BJ (cell line): ENCODE results near the gene CARD10. TPM values are rescaled to one million over a fixed set of nuclear protein-coding genes. Genes with fewer than 3 reads are reported as not detected.

Experiments used
- CTCF ChIA-PET: fragments of 350-600 bp; formaldehyde crosslinking; extraction: SDS; loops from one replicate; lab custom pipeline; 2021; ENCODE audit warnings: antibody characterized with exemption, inconsistent platforms; lab: Yijun Ruan, JAX
- POLR2A ChIA-PET: fragments of 300-600 bp; sonication (Branson Sonifier 250); formaldehyde crosslinking; extraction: SDS; loops from one replicate; lab custom pipeline; 2021; ENCODE audit warnings: antibody characterized with exemption; lab: Charles Lee
- DNase-seq: peaks from one replicate; pipeline ENCODE4 v3.0.0-alpha.2; 2011; ENCODE audit warnings: low read depth
- H3K27me3 ChIP-seq: 2 replicates; pipeline ENCODE4 v1.6.0; 2011; ENCODE audit warnings: low read length; ENCODE audit not compliant: control insufficient read depth, insufficient read depth
- H3K36me3 ChIP-seq: 2 replicates; pipeline ENCODE4 v1.5.1; 2011; ENCODE audit warnings: low read length; ENCODE audit not compliant: control insufficient read depth, insufficient read depth
- H3K4me3 ChIP-seq: 2 replicates; pipeline ENCODE4 v1.5.1; 2011; ENCODE audit warnings: low read depth, mild to moderate bottlenecking, control low read depth, low read length
- polyA plus RNA-seq: library from polyadenylated mRNA; depleted of rRNA; stranded (reverse); fragments of >200 nt; gene quantifications from 2 replicates; pipeline ENCODE4 v1.2.3, GENCODE V29; 2011
- TF ChIP-seq, protein P1 (sequence below): IDR thresholded peaks from 2 replicates; pipeline ENCODE4 v1.5.1; 2011; ENCODE audit warnings: low read depth, mild to moderate bottlenecking, control low read depth, inconsistent platforms, low read length, moderate library complexity; ENCODE audit not compliant: insufficient read depth

Gene CARD10
- polyA plus RNA-seq, 1 experiment: 4.5 TPM

DNA sequence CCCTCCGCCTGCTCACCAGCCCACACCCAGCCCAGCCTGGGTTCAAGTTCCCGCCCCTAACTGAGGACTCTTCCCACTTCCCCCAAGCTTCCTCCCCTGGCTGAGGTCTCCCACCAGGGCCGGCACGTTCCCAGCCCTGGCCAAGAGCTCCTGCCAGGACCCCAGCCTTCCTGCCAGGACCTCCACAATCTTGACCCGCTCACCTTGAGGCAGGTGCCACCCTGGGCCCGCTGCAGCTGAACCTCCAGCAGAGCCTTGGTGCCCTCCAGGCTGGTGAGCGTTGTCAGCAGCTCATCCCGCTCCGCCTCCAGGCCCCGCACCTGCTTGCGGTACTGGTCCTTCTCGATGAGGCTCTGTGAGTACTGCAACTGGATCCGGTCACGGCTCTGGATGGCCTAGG is 13.2 kb downstream of the CARD10 start:
- CTCF ChIA-PET: interaction anchor here (1.1 to 1.5 kb wide), 2 partner anchors 34 to 245 kb away, joined by 4 to 5 read pairs; no protein-coding TSS in a partner anchor
- no peak for DNase-seq
- Histone ChIP-seq H3K27me3 (no peaks in the 10 kb centered on the region), H3K4me3 (no peak overlapping the region), H3K36me3 (peaks cover 1% of the 10 kb centered on the region; the same call in 1 of the 2 replicates)
- TF ChIP-seq, protein P1, sequence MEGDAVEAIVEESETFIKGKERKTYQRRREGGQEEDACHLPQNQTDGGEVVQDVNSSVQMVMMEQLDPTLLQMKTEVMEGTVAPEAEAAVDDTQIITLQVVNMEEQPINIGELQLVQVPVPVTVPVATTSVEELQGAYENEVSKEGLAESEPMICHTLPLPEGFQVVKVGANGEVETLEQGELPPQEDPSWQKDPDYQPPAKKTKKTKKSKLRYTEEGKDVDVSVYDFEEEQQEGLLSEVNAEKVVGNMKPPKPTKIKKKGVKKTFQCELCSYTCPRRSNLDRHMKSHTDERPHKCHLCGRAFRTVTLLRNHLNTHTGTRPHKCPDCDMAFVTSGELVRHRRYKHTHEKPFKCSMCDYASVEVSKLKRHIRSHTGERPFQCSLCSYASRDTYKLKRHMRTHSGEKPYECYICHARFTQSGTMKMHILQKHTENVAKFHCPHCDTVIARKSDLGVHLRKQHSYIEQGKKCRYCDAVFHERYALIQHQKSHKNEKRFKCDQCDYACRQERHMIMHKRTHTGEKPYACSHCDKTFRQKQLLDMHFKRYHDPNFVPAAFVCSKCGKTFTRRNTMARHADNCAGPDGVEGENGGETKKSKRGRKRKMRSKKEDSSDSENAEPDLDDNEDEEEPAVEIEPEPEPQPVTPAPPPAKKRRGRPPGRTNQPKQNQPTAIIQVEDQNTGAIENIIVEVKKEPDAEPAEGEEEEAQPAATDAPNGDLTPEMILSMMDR: no peak
- POLR2A ChIA-PET: no interaction called here

DNA sequence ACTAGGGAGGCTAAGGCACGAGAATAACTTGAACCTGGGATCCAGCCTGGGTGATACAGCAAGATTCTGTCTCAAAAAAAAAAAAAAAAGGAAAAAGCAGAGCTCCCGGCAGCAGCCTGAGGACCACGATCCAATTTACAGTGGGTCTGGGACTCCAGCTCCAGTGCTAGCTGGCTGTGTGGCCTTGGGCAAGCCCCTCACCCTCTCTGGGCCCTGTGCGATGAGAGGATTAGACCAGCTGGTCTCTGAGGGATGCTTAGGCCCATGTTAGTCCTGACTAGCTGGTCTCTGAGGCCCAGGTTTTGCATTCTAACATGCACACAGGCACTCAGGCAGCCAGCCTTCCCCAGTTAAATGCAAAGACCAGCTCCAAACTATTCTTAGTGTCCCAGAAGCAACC is 13.7 kb downstream of the CARD10 start:
- TF ChIP-seq, protein P1: no peak
- CTCF ChIA-PET: interaction anchor here (1.1 to 1.5 kb wide), 3 partner anchors 12 to 245 kb away, joined by 4 to 5 read pairs (median 5); no protein-coding TSS in a partner anchor
- no peak for DNase-seq
- Histone ChIP-seq H3K27me3 (no peaks in the 10 kb centered on the region), H3K4me3 (no peak overlapping the region), H3K36me3 (peaks cover 1% of the 10 kb centered on the region; the same call in 1 of the 2 replicates)
- POLR2A ChIA-PET: no interaction called here

DNA sequence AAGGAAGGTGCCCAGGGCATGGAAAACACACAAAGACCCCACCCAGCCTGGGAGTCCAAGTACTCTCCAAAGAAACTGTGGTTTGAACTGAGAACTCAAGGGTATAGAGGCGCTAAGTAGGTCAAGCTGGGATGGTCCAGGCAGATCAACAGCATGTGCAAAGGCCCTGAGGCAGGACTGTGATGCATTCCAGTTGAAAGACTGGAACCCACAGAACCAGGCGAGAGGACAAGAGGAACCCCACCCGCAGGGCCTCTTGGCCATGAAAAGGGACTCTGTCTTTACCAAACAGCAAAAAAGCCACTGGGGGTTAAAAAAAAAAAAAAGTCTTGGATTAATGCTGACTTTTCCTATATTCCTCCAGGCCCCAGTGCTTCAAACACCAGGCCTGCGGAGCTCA is 14.3 kb downstream of the CARD10 start:
- ChIA-PET POLR2A (no interaction called here), CTCF (interaction anchor here (1.4 to 1.5 kb wide), 2 partner anchors 12 to 33 kb away, joined by 4 to 5 read pairs; no protein-coding TSS in a partner anchor)
- no peaks in the 10 kb centered on the region for H3K27me3 ChIP-seq
- H3K36me3 ChIP-seq: peaks cover 1% of the 10 kb centered on the region; the same call in 1 of the 2 replicates
- no peak for DNase-seq
- H3K4me3 ChIP-seq: no peak overlapping the region
- TF ChIP-seq, protein P1: no peak

DNA sequence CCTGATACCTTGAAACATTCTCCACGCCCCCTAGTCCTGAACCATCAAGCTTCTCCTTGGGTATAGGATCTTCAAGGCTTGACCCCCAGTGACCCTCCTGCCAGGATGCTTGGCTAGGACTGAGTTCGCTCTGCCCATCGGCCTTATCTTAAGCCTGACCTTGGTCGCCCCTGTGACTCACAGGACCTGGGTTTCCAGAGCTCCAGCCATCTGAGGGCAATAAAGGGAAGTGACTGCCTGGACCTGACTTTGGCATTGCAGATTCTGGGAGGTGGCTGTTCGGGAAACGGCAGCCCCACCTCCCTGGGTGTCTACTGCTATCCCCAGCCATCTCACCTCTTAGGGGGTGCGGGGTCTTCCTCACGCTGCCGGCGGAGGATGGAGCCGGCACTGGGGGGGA is 15.4 kb downstream of the CARD10 start:
- no peak for DNase-seq
- TF ChIP-seq, protein P1: no peak
- ChIA-PET CTCF (interaction anchor here (1.5 kb wide), 1 partner anchor 32 kb away, joined by 4 read pairs; no protein-coding TSS in a partner anchor), POLR2A (no interaction called here)
- no peaks in the 10 kb centered on the region for H3K27me3 ChIP-seq
- peaks cover 1% of the 10 kb centered on the region; the same call in 1 of the 2 replicates for H3K36me3 ChIP-seq
- H3K4me3 ChIP-seq: no peak overlapping the region

DNA sequence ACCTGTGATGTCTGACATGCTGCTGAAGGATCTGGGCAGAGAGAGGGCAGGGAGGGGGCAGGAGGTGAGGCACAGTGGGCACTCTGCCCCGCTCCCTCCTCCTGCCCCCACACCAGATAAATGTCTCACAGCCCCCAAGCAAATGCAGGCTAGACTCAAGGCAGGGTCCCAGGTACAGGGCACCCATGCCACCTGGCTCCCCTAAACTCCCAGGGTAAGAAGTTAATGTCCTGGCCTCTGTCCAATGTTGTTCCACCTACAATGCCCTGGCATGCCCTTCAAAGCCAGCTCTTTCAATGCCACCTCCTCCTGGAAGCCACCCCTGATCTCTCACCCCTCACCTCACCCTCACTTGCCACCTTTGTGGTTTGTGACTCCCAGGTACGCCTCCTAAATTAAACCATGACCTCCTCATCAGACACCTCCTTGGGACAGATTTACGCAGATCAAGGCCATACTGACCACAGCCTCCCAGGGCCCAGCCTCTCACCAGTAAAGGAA is 16.0 kb downstream of the CARD10 start:
- CTCF ChIA-PET: no interaction called here
- Histone ChIP-seq H3K4me3 (no peak overlapping the region), H3K36me3 (peaks cover 1% of the 10 kb centered on the region; the same call in 1 of the 2 replicates), H3K27me3 (no peaks in the 10 kb centered on the region)
- no peak for DNase-seq
- POLR2A ChIA-PET: no interaction called here
- TF ChIP-seq, protein P1: no peak
